H9 (cell line): ENCODE results near the gene NPB. TPM values are rescaled to one million over a fixed set of nuclear protein-coding genes. Genes with fewer than 3 reads are reported as not detected.
A peak's percentile ranks its signal among the peaks of the same experiment; 100 is the strongest.

Source experiments
- DNase-seq: peaks from one replicate; pipeline ENCODE4 v3.0.0-alpha.2; 2017
- H2AFZ ChIP-seq: one replicate; pipeline ENCODE4 v1.6.1; 2013; ENCODE audit warnings: mild to moderate bottlenecking, low read length, control low read depth, moderate library complexity
- H2AK5ac ChIP-seq: 2 replicates; pipeline ENCODE4 v1.6.1; 2013; ENCODE audit warnings: low read length, control low read depth, mixed read lengths; ENCODE audit not compliant: insufficient read length
- H2BK120ac ChIP-seq: one replicate; pipeline ENCODE4 v1.6.1; 2013; ENCODE audit warnings: low read depth, mild to moderate bottlenecking, low read length, control low read depth, inconsistent platforms; ENCODE audit not compliant: poor library complexity, severe bottlenecking
- H2BK12ac ChIP-seq: 2 replicates; pipeline ENCODE4 v1.6.1; 2013; ENCODE audit warnings: low read length, control low read depth, mixed read lengths, low read depth; ENCODE audit not compliant: insufficient read length
- H2BK15ac ChIP-seq: 2 replicates; pipeline ENCODE4 v1.6.1; 2013; ENCODE audit warnings: low read depth, low read length, control low read depth
- H2BK20ac ChIP-seq: one replicate; pipeline ENCODE4 v1.6.1; 2013; ENCODE audit warnings: low read depth, mild to moderate bottlenecking, low read length, control low read depth, inconsistent platforms; ENCODE audit not compliant: poor library complexity, severe bottlenecking
- H2BK5ac ChIP-seq: 2 replicates; pipeline ENCODE4 v1.6.1; 2013; ENCODE audit warnings: low read length, control low read depth, mixed read lengths; ENCODE audit not compliant: insufficient read length
- H3K14ac ChIP-seq: 2 replicates; pipeline ENCODE4 v1.6.1; 2013; ENCODE audit warnings: low read length, control low read depth; ENCODE audit not compliant: insufficient read depth
- H3K18ac ChIP-seq: 2 replicates; pipeline ENCODE4 v1.6.1; 2013; ENCODE audit warnings: low read depth, mild to moderate bottlenecking, mixed read lengths, low read length, control low read depth; ENCODE audit not compliant: insufficient read length
- H3K23ac ChIP-seq: 2 replicates; pipeline ENCODE4 v1.6.1; 2013; ENCODE audit warnings: low read length, control low read depth, mixed read lengths, low read depth; ENCODE audit not compliant: insufficient read length
- H3K23me2 ChIP-seq: 2 replicates; pipeline ENCODE4 v1.6.1; 2013; ENCODE audit warnings: low read depth, mild to moderate bottlenecking, mixed read lengths, low read length, control low read depth; ENCODE audit not compliant: insufficient read length, poor library complexity, severe bottlenecking
- H3K27ac ChIP-seq: 2 replicates; pipeline ENCODE4 v1.5.1; 2013; ENCODE audit warnings: low read length, control low read depth, mixed read lengths, low read depth; ENCODE audit not compliant: insufficient read length
- H3K27me3 ChIP-seq: 2 replicates; pipeline ENCODE4 v1.6.1; 2013; ENCODE audit warnings: low read length, control low read depth, inconsistent platforms; ENCODE audit not compliant: insufficient read depth
- H3K4ac ChIP-seq: 2 replicates; pipeline ENCODE4 v1.6.1; 2013; ENCODE audit warnings: low read depth, mild to moderate bottlenecking, control low read depth, inconsistent platforms, low read length, moderate library complexity
- H3K4me1 ChIP-seq: 2 replicates; pipeline ENCODE4 v1.6.1; 2013; ENCODE audit warnings: low read length, control low read depth, inconsistent platforms; ENCODE audit not compliant: insufficient read depth
- H3K4me2 ChIP-seq: 2 replicates; pipeline ENCODE4 v1.6.1; 2013; ENCODE audit warnings: low read length, control low read depth, mixed read lengths; ENCODE audit not compliant: insufficient read length, insufficient read depth
- H3K56ac ChIP-seq: 2 replicates; pipeline ENCODE4 v1.6.1; 2013; ENCODE audit warnings: low read depth, mild to moderate bottlenecking, mixed read lengths, low read length, control low read depth; ENCODE audit not compliant: insufficient read length
- H3K79me1 ChIP-seq: 2 replicates; pipeline ENCODE4 v1.6.1; 2013; ENCODE audit warnings: low read depth, mild to moderate bottlenecking, moderate library complexity, low read length, control low read depth, inconsistent platforms; ENCODE audit not compliant: insufficient read depth, poor library complexity, severe bottlenecking
- H3K79me2 ChIP-seq: 2 replicates; pipeline ENCODE4 v1.6.1; 2013; ENCODE audit warnings: low read length, control low read depth, inconsistent platforms; ENCODE audit not compliant: insufficient read depth
- H3K9ac ChIP-seq: 2 replicates; pipeline ENCODE4 v1.6.1; 2013; ENCODE audit warnings: low read length, control low read depth, mixed read lengths; ENCODE audit not compliant: insufficient read length; ENCODE audit errors: extremely low read depth
- H3K9me3 ChIP-seq: one replicate; pipeline ENCODE4 v1.6.1; 2013; ENCODE audit warnings: low read depth, low read length, inconsistent platforms; ENCODE audit not compliant: control insufficient read depth
- H3T11ph ChIP-seq: one replicate; pipeline ENCODE4 v1.6.1; 2013; ENCODE audit warnings: mild to moderate bottlenecking, low read length, control low read depth, inconsistent platforms
- H4K20me1 ChIP-seq: one replicate; pipeline ENCODE4 v1.6.1; 2013; ENCODE audit not compliant: control insufficient read depth, insufficient read length, insufficient read depth
- H4K5ac ChIP-seq: 2 replicates; pipeline ENCODE4 v1.6.1; 2013; ENCODE audit warnings: low read depth, mild to moderate bottlenecking, mixed read lengths, low read length, control low read depth; ENCODE audit not compliant: insufficient read length
- H4K8ac ChIP-seq: replicated peaks from 2 replicates; pipeline ENCODE4 v1.6.1; 2013; ENCODE audit warnings: low read length, control low read depth, mixed read lengths, low read depth; ENCODE audit not compliant: insufficient read length
- H4K91ac ChIP-seq: 2 replicates; pipeline ENCODE4 v1.6.1; 2013; ENCODE audit warnings: low read depth, mild to moderate bottlenecking, moderate library complexity, mixed read lengths, low read length, control low read depth; ENCODE audit not compliant: insufficient read length
- H3K27ac Mint-ChIP-seq, 3 experiments: 2 replicates in 2 of 3; 3 replicates in 1 of 3; pipeline ENCODE4 v1.8.0; 2020 to 2021; ENCODE audit warnings: mixed read lengths in 3 of 3, mild to moderate bottlenecking in 1 of 3, moderate library complexity in 1 of 3
- H3K27me3 Mint-ChIP-seq: 2 replicates; pipeline ENCODE4 v1.8.0; 2021; ENCODE audit warnings: low read depth, mild to moderate bottlenecking, moderate library complexity, mixed read lengths
- H3K36me3 Mint-ChIP-seq, 3 experiments: 2 replicates in 2 of 3; 3 replicates in 1 of 3; pipeline ENCODE4 v1.8.0; 2020 to 2021; ENCODE audit warnings: low read depth in 3 of 3, mixed read lengths in 3 of 3; ENCODE audit not compliant: insufficient read depth in 1 of 3
- H3K4me1 Mint-ChIP-seq, 2 experiments: 2 replicates each; pipeline ENCODE4 v1.8.0; 2020; ENCODE audit warnings: mixed read lengths in 2 of 2
- H3K4me3 Mint-ChIP-seq, 2 experiments: 2 replicates in 1 of 2; 3 replicates in 1 of 2; pipeline ENCODE4 v1.8.0; 2020 to 2021; ENCODE audit warnings: mild to moderate bottlenecking in 2 of 2, mixed read lengths in 2 of 2, moderate library complexity in 1 of 2
- H3K9me3 Mint-ChIP-seq, 2 experiments: 2 replicates in 1 of 2; 3 replicates in 1 of 2; pipeline ENCODE4 v1.8.0; 2020; ENCODE audit warnings: mild to moderate bottlenecking in 2 of 2, mixed read lengths in 2 of 2, moderate library complexity in 1 of 2
- CTCF ChIP-seq: fragments of 200-600 bp; sonication (generic); conservative IDR thresholded peaks from 3 replicates; pipeline ENCODE4 v1.8.0; 2021; ENCODE audit warnings: antibody characterized with exemption, mild to moderate bottlenecking
- WGBS: extraction: QIAGEN DNeasy Blood & Tissue Kit; methylation state at CpG from one replicate; pipeline ENCODE4 v1.1.7; 2013; ENCODE audit warnings: missing lambda C conversion rate, low lambda C conversion rate, mixed read lengths; ENCODE audit not compliant: insufficient read length; ENCODE audit errors: extremely low coverage; 5-methylcytosine and 5-hydroxymethylcytosine counted together
- total RNA-seq: library from RNA; stranded (reverse); gene quantifications from 2 replicates; pipeline ENCODE4 v1.2.1, GENCODE V29; 2021

The NPB gene
- total RNA-seq, 1 experiment from 2014 or later: 2.1 TPM

DNA sequence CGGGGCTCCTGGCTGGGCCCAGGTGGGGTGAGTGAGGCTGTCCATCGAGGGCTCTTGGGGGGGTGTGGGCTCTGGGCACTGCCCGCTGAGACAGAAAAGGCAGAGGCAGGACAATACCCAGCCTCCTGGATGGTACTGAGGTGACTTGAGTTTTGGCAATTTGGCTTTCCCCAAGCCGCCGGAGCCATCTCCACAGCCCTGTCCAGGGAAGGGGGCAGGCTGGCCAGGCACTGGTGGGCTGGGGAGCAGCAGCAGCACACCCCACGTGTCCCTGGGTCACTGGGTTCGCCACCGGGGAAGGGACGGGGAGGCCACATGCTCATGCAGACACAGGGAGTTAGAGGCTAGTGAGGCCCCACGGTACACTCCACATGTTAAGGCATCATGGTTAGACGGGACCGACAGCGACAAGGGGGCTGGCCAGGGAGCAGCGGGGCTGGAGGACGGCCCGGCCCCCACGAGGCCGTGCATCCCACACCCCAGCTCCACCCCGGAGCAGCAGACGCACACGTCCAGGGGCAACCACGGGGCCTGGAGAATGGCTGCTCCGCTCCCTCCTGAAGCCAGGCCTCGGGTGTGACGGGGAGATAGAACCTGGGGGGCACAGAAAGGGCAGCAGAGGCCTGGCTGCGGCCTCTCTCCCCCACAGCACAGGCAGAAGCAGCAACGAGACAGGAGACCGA is 33.9 kb upstream of the NPB start:
- Histone ChIP-seq H3K9ac (no peak overlapping the region), H3K4me1 (no peaks in the 10 kb centered on the region), H2AFZ (no peak overlapping the region), H3K4ac (no peak overlapping the region), H2AK5ac (no peak overlapping the region), H3K9me3 (no peaks in the 10 kb centered on the region), H4K91ac (no peak overlapping the region), H3K27me3 (no peaks in the 10 kb centered on the region), H2BK20ac (no peak overlapping the region), H2BK5ac (no peak overlapping the region), H3K27ac (no peak overlapping the region), H3K23ac (no peak overlapping the region), H3K23me2 (peaks cover 8% of the 10 kb centered on the region), H4K5ac (no peak overlapping the region), H3K18ac (no peak overlapping the region), H2BK120ac (no peak overlapping the region), H2BK12ac (no peak overlapping the region), H4K20me1 (no peaks in the 10 kb centered on the region), H4K8ac (no peak overlapping the region), H3K4me2 (no peak overlapping the region), H3K14ac (no peak overlapping the region), H3K56ac (no peak overlapping the region), H3K79me1 (peaks cover under 1% of the 10 kb centered on the region), H3T11ph (no peak overlapping the region), H2BK15ac (no peak overlapping the region), H3K79me2 (no peaks in the 10 kb centered on the region; the same call in 1 of the 2 replicates)
- no peaks in the 10 kb centered on the region for H3K9me3 Mint-ChIP-seq
- no peaks in the 10 kb centered on the region; the same call in 1 of the 2 replicates for H3K27me3 Mint-ChIP-seq
- no peak for TF ChIP-seq CTCF
- H3K27ac Mint-ChIP-seq: peak overlapping the region in 2 of 3 experiments; percentile 67 to 90; a peak in 5 of 7 replicates
- no peak overlapping the region; a peak in 1 of 5 replicates for H3K4me3 Mint-ChIP-seq
- DNase-seq: peak; percentile 55
- no CpG with 5 or more reads among the region's 28 CpGs for WGBS
- peaks cover 17 to 34% of the 10 kb centered on the region in 2 experiments for H3K4me1 Mint-ChIP-seq
- H3K36me3 Mint-ChIP-seq: peaks cover 9 to 27% (median 26%) of the 10 kb centered on the region in 3 experiments; a peak in 6 of 7 replicates
